H9 (cell line): Measurements from ENCODE around the gene MAPK4. TPM values are rescaled to one million over a fixed set of nuclear protein-coding genes. Genes with fewer than 3 reads are reported as not detected.
"Not testable (repeated sequence)": the region's sequence is repeated elsewhere in the genome, so short reads cannot be mapped to it uniquely, and the experiment has no call there.

Experiments used
- DNase-seq: peaks from one replicate; pipeline ENCODE4 v3.0.0-alpha.2; 2017
- H2AFZ ChIP-seq: one replicate; pipeline ENCODE4 v1.6.1; 2013; ENCODE audit warnings: mild to moderate bottlenecking, low read length, control low read depth, moderate library complexity
- H2AK5ac ChIP-seq: 2 replicates; pipeline ENCODE4 v1.6.1; 2013; ENCODE audit warnings: low read length, control low read depth, mixed read lengths; ENCODE audit not compliant: insufficient read length
- H2BK120ac ChIP-seq: one replicate; pipeline ENCODE4 v1.6.1; 2013; ENCODE audit warnings: low read depth, mild to moderate bottlenecking, low read length, control low read depth, inconsistent platforms; ENCODE audit not compliant: poor library complexity, severe bottlenecking
- H2BK12ac ChIP-seq: 2 replicates; pipeline ENCODE4 v1.6.1; 2013; ENCODE audit warnings: low read length, control low read depth, mixed read lengths, low read depth; ENCODE audit not compliant: insufficient read length
- H2BK15ac ChIP-seq: 2 replicates; pipeline ENCODE4 v1.6.1; 2013; ENCODE audit warnings: low read depth, low read length, control low read depth
- H2BK20ac ChIP-seq: one replicate; pipeline ENCODE4 v1.6.1; 2013; ENCODE audit warnings: low read depth, mild to moderate bottlenecking, low read length, control low read depth, inconsistent platforms; ENCODE audit not compliant: poor library complexity, severe bottlenecking
- H2BK5ac ChIP-seq: 2 replicates; pipeline ENCODE4 v1.6.1; 2013; ENCODE audit warnings: low read length, control low read depth, mixed read lengths; ENCODE audit not compliant: insufficient read length
- H3K14ac ChIP-seq: 2 replicates; pipeline ENCODE4 v1.6.1; 2013; ENCODE audit warnings: low read length, control low read depth; ENCODE audit not compliant: insufficient read depth
- H3K18ac ChIP-seq: 2 replicates; pipeline ENCODE4 v1.6.1; 2013; ENCODE audit warnings: low read depth, mild to moderate bottlenecking, mixed read lengths, low read length, control low read depth; ENCODE audit not compliant: insufficient read length
- H3K23ac ChIP-seq: 2 replicates; pipeline ENCODE4 v1.6.1; 2013; ENCODE audit warnings: low read length, control low read depth, mixed read lengths, low read depth; ENCODE audit not compliant: insufficient read length
- H3K23me2 ChIP-seq: 2 replicates; pipeline ENCODE4 v1.6.1; 2013; ENCODE audit warnings: low read depth, mild to moderate bottlenecking, mixed read lengths, low read length, control low read depth; ENCODE audit not compliant: insufficient read length, poor library complexity, severe bottlenecking
- H3K27ac ChIP-seq: 2 replicates; pipeline ENCODE4 v1.5.1; 2013; ENCODE audit warnings: low read length, control low read depth, mixed read lengths, low read depth; ENCODE audit not compliant: insufficient read length
- H3K27me3 ChIP-seq: 2 replicates; pipeline ENCODE4 v1.6.1; 2013; ENCODE audit warnings: low read length, control low read depth, inconsistent platforms; ENCODE audit not compliant: insufficient read depth
- H3K4ac ChIP-seq: 2 replicates; pipeline ENCODE4 v1.6.1; 2013; ENCODE audit warnings: low read depth, mild to moderate bottlenecking, control low read depth, inconsistent platforms, low read length, moderate library complexity
- H3K4me1 ChIP-seq: 2 replicates; pipeline ENCODE4 v1.6.1; 2013; ENCODE audit warnings: low read length, control low read depth, inconsistent platforms; ENCODE audit not compliant: insufficient read depth
- H3K4me2 ChIP-seq: 2 replicates; pipeline ENCODE4 v1.6.1; 2013; ENCODE audit warnings: low read length, control low read depth, mixed read lengths; ENCODE audit not compliant: insufficient read length, insufficient read depth
- H3K56ac ChIP-seq: 2 replicates; pipeline ENCODE4 v1.6.1; 2013; ENCODE audit warnings: low read depth, mild to moderate bottlenecking, mixed read lengths, low read length, control low read depth; ENCODE audit not compliant: insufficient read length
- H3K79me1 ChIP-seq: 2 replicates; pipeline ENCODE4 v1.6.1; 2013; ENCODE audit warnings: low read depth, mild to moderate bottlenecking, moderate library complexity, low read length, control low read depth, inconsistent platforms; ENCODE audit not compliant: insufficient read depth, poor library complexity, severe bottlenecking
- H3K79me2 ChIP-seq: 2 replicates; pipeline ENCODE4 v1.6.1; 2013; ENCODE audit warnings: low read length, control low read depth, inconsistent platforms; ENCODE audit not compliant: insufficient read depth
- H3K9ac ChIP-seq: 2 replicates; pipeline ENCODE4 v1.6.1; 2013; ENCODE audit warnings: low read length, control low read depth, mixed read lengths; ENCODE audit not compliant: insufficient read length; ENCODE audit errors: extremely low read depth
- H3K9me3 ChIP-seq: one replicate; pipeline ENCODE4 v1.6.1; 2013; ENCODE audit warnings: low read depth, low read length, inconsistent platforms; ENCODE audit not compliant: control insufficient read depth
- H3T11ph ChIP-seq: one replicate; pipeline ENCODE4 v1.6.1; 2013; ENCODE audit warnings: mild to moderate bottlenecking, low read length, control low read depth, inconsistent platforms
- H4K20me1 ChIP-seq: one replicate; pipeline ENCODE4 v1.6.1; 2013; ENCODE audit not compliant: control insufficient read depth, insufficient read length, insufficient read depth
- H4K5ac ChIP-seq: 2 replicates; pipeline ENCODE4 v1.6.1; 2013; ENCODE audit warnings: low read depth, mild to moderate bottlenecking, mixed read lengths, low read length, control low read depth; ENCODE audit not compliant: insufficient read length
- H4K8ac ChIP-seq: replicated peaks from 2 replicates; pipeline ENCODE4 v1.6.1; 2013; ENCODE audit warnings: low read length, control low read depth, mixed read lengths, low read depth; ENCODE audit not compliant: insufficient read length
- H4K91ac ChIP-seq: 2 replicates; pipeline ENCODE4 v1.6.1; 2013; ENCODE audit warnings: low read depth, mild to moderate bottlenecking, moderate library complexity, mixed read lengths, low read length, control low read depth; ENCODE audit not compliant: insufficient read length
- H3K27ac Mint-ChIP-seq, 3 experiments: 2 replicates in 2 of 3; 3 replicates in 1 of 3; pipeline ENCODE4 v1.8.0; 2020 to 2021; ENCODE audit warnings: mixed read lengths in 3 of 3, mild to moderate bottlenecking in 1 of 3, moderate library complexity in 1 of 3
- H3K27me3 Mint-ChIP-seq: 2 replicates; pipeline ENCODE4 v1.8.0; 2021; ENCODE audit warnings: low read depth, mild to moderate bottlenecking, moderate library complexity, mixed read lengths
- H3K36me3 Mint-ChIP-seq, 3 experiments: 2 replicates in 2 of 3; 3 replicates in 1 of 3; pipeline ENCODE4 v1.8.0; 2020 to 2021; ENCODE audit warnings: low read depth in 3 of 3, mixed read lengths in 3 of 3; ENCODE audit not compliant: insufficient read depth in 1 of 3
- H3K4me1 Mint-ChIP-seq, 2 experiments: 2 replicates each; pipeline ENCODE4 v1.8.0; 2020; ENCODE audit warnings: mixed read lengths in 2 of 2
- H3K4me3 Mint-ChIP-seq, 2 experiments: 2 replicates in 1 of 2; 3 replicates in 1 of 2; pipeline ENCODE4 v1.8.0; 2020 to 2021; ENCODE audit warnings: mild to moderate bottlenecking in 2 of 2, mixed read lengths in 2 of 2, moderate library complexity in 1 of 2
- H3K9me3 Mint-ChIP-seq, 2 experiments: 2 replicates in 1 of 2; 3 replicates in 1 of 2; pipeline ENCODE4 v1.8.0; 2020; ENCODE audit warnings: mild to moderate bottlenecking in 2 of 2, mixed read lengths in 2 of 2, moderate library complexity in 1 of 2
- CTCF ChIP-seq: fragments of 200-600 bp; sonication (generic); conservative IDR thresholded peaks from 3 replicates; pipeline ENCODE4 v1.8.0; 2021; ENCODE audit warnings: antibody characterized with exemption, mild to moderate bottlenecking
- WGBS: extraction: QIAGEN DNeasy Blood & Tissue Kit; methylation state at CpG from one replicate; pipeline ENCODE4 v1.1.7; 2013; ENCODE audit warnings: missing lambda C conversion rate, low lambda C conversion rate, mixed read lengths; ENCODE audit not compliant: insufficient read length; ENCODE audit errors: extremely low coverage; 5-methylcytosine and 5-hydroxymethylcytosine counted together
- total RNA-seq: library from RNA; stranded (reverse); gene quantifications from 2 replicates; pipeline ENCODE4 v1.2.1, GENCODE V29; 2021

MAPK4 gene
- total RNA-seq, 1 experiment from 2014 or later = 1.6 TPM

DNA sequence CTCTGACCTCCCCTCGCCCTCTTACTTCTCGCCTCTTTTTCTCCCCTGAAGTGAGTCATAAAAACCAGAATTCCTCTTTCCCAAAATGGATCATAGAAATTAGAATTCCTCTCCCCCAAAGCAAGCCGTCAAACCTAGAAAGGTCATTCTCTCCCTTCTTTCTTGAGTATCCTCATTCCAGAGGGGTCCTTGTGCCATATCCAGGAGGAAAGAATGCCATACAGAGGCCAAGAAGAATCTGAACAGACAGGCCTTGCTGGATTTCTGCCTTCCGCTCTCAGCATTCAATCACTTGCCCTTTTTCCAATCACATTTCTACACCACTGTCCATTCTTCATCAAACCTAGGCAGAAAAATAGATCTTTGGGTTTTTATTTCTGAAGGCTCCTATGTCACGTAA is 31.1 kb upstream of the MAPK4 start:
- H3K4me3 Mint-ChIP-seq = no peak overlapping the region
- no peaks in the 10 kb centered on the region for H3K23me2 ChIP-seq
- H2AK5ac ChIP-seq = no peak overlapping the region
- H4K5ac ChIP-seq = no peak overlapping the region
- no peak overlapping the region for H2AFZ ChIP-seq
- no peak overlapping the region for H4K91ac ChIP-seq
- H4K8ac ChIP-seq = no peak overlapping the region
- H3K27ac ChIP-seq = no peak overlapping the region
- peaks cover 10% of the 10 kb centered on the region for H3K27me3 Mint-ChIP-seq
- H3K18ac ChIP-seq = no peak overlapping the region
- TF ChIP-seq CTCF = no peak
- no CpG with 5 or more reads among the region's 5 CpGs for WGBS
- DNase-seq = no peak
- no peak overlapping the region for H3K56ac ChIP-seq
- peaks cover 20 to 21% of the 10 kb centered on the region in 2 experiments for H3K9me3 Mint-ChIP-seq
- H3K9me3 ChIP-seq = peaks cover 21% of the 10 kb centered on the region
- no peak overlapping the region for H2BK12ac ChIP-seq
- H3K23ac ChIP-seq = no peak overlapping the region
- no peak overlapping the region for H2BK120ac ChIP-seq
- H3K27ac Mint-ChIP-seq = no peak overlapping the region
- no peaks in the 10 kb centered on the region for H4K20me1 ChIP-seq
- no peak overlapping the region for H3T11ph ChIP-seq
- no peak overlapping the region for H3K4me2 ChIP-seq
- no peak overlapping the region for H3K9ac ChIP-seq
- H2BK15ac ChIP-seq = no peak overlapping the region
- peaks cover 9 to 17% (median 9%) of the 10 kb centered on the region in 3 experiments for H3K36me3 Mint-ChIP-seq
- H3K79me2 ChIP-seq = no peaks in the 10 kb centered on the region
- H3K4me1 ChIP-seq = no peaks in the 10 kb centered on the region; the same call in 1 of the 2 replicates
- peaks cover 0 to 7% of the 10 kb centered on the region in 2 experiments; a peak in 2 of 4 replicates for H3K4me1 Mint-ChIP-seq
- H3K79me1 ChIP-seq = no peaks in the 10 kb centered on the region
- no peak overlapping the region for H3K14ac ChIP-seq
- no peak overlapping the region for H2BK5ac ChIP-seq
- no peak overlapping the region for H3K4ac ChIP-seq
- H3K27me3 ChIP-seq = no peaks in the 10 kb centered on the region
- no peak overlapping the region for H2BK20ac ChIP-seq

GRCh38 chr18:50533822-50534221 is 26.1 kb upstream of the MAPK4 start:
- H3K4me3 Mint-ChIP-seq, H2AK5ac ChIP-seq, H3T11ph ChIP-seq, H3K56ac ChIP-seq, H2AFZ ChIP-seq, H3K23ac ChIP-seq, H3K4me1 Mint-ChIP-seq, H2BK15ac ChIP-seq, H3K4ac ChIP-seq, H3K27ac ChIP-seq, H3K27ac Mint-ChIP-seq, H3K4me1 ChIP-seq, H3K27me3 Mint-ChIP-seq, H2BK5ac ChIP-seq, H2BK20ac ChIP-seq, H3K9ac ChIP-seq, H3K27me3 ChIP-seq, H4K8ac ChIP-seq, H3K14ac ChIP-seq, H2BK120ac ChIP-seq, H3K23me2 ChIP-seq, H3K79me2 ChIP-seq, H4K5ac ChIP-seq, H4K91ac ChIP-seq, DNase-seq, H4K20me1 ChIP-seq, H3K79me1 ChIP-seq, H3K18ac ChIP-seq, H3K4me2 ChIP-seq, H2BK12ac ChIP-seq: not testable (repeated sequence)
- no CpG with 5 or more reads among the region's 2 CpGs for WGBS
- peaks cover 21% of the 10 kb centered on the region for H3K9me3 ChIP-seq
- Mint-ChIP-seq H3K36me3 (peaks cover 12 to 24% (median 18%) of the 10 kb centered on the region in 3 experiments), H3K9me3 (peaks cover 32 to 34% of the 10 kb centered on the region in 2 experiments)
